Ovary (tissue), 3 donors: ENCODE measurements around the gene TSTD2.

Experiments
- CTCF ChIP-seq, 3 donors: fragments of 450-650 bp in 2 of 3; fragments of 200-600 bp in 1 of 3; IDR thresholded peaks; one replicate each; pipeline versions ENCODE4 v1.5.1 to v1.8.0; 2016 to 2022; ENCODE audit warnings: antibody characterized with exemption in 3 of 3, mild to moderate bottlenecking in 1 of 3
- POLR2A ChIP-seq: fragments of 450-650 bp; IDR thresholded peaks from one replicate; pipeline ENCODE4 v1.6.1; 2017; ENCODE audit warnings: antibody characterized with exemption, mild to moderate bottlenecking, moderate library complexity
- donor health status: DM: no; HTN: no; CAD: no.

- TF ChIP-seq POLR2A (no peak), CTCF (IDR thresholded peaks at IDR 0.05) (no peak)
Measured at GRCh38 chr9:97617939-97618416, 15.2 kb downstream of the TSTD2 start.
